SK-N-MC (cell line): ENCODE measurements around the gene PPP1R3E.

Experiments
- FOXP2 ChIP-seq: optimal IDR thresholded peaks from 2 replicates; pipeline ENCODE3; 2011; ENCODE audit warnings: mild to moderate bottlenecking, moderate library complexity; ENCODE audit not compliant: insufficient read depth; ENCODE audit errors: extremely low read length, control extremely low read depth
- POLR2AphosphoS5 ChIP-seq: IDR thresholded peaks from 2 replicates; pipeline ENCODE4 v1.6.1; 2012; ENCODE audit warnings: mild to moderate bottlenecking, low read depth, low read length, borderline replicate concordance

- TF ChIP-seq FOXP2 (no peak), POLR2AphosphoS5 (no peak)
Measured at GRCh38 chr14:23322568-23323517, 20.2 kb upstream of the PPP1R3E start.
